NCI-H2227 (cell line): ENCODE results near the gene USP19.

Experiments
- DNase-seq: peaks from one replicate; lab custom pipeline; 2025; ENCODE audit not compliant: unreplicated experiment; lab: John Stamatoyannopoulos, UW

USP19 gene, protein sequence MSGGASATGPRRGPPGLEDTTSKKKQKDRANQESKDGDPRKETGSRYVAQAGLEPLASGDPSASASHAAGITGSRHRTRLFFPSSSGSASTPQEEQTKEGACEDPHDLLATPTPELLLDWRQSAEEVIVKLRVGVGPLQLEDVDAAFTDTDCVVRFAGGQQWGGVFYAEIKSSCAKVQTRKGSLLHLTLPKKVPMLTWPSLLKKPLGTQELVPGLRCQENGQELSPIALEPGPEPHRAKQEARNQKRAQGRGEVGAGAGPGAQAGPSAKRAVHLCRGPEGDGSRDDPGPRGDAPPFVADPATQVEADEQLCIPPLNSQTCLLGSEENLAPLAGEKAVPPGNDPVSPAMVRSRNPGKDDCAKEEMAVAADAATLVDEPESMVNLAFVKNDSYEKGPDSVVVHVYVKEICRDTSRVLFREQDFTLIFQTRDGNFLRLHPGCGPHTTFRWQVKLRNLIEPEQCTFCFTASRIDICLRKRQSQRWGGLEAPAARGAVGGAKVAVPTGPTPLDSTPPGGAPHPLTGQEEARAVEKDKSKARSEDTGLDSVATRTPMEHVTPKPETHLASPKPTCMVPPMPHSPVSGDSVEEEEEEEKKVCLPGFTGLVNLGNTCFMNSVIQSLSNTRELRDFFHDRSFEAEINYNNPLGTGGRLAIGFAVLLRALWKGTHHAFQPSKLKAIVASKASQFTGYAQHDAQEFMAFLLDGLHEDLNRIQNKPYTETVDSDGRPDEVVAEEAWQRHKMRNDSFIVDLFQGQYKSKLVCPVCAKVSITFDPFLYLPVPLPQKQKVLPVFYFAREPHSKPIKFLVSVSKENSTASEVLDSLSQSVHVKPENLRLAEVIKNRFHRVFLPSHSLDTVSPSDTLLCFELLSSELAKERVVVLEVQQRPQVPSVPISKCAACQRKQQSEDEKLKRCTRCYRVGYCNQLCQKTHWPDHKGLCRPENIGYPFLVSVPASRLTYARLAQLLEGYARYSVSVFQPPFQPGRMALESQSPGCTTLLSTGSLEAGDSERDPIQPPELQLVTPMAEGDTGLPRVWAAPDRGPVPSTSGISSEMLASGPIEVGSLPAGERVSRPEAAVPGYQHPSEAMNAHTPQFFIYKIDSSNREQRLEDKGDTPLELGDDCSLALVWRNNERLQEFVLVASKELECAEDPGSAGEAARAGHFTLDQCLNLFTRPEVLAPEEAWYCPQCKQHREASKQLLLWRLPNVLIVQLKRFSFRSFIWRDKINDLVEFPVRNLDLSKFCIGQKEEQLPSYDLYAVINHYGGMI (N-terminal part only)

DNA sequence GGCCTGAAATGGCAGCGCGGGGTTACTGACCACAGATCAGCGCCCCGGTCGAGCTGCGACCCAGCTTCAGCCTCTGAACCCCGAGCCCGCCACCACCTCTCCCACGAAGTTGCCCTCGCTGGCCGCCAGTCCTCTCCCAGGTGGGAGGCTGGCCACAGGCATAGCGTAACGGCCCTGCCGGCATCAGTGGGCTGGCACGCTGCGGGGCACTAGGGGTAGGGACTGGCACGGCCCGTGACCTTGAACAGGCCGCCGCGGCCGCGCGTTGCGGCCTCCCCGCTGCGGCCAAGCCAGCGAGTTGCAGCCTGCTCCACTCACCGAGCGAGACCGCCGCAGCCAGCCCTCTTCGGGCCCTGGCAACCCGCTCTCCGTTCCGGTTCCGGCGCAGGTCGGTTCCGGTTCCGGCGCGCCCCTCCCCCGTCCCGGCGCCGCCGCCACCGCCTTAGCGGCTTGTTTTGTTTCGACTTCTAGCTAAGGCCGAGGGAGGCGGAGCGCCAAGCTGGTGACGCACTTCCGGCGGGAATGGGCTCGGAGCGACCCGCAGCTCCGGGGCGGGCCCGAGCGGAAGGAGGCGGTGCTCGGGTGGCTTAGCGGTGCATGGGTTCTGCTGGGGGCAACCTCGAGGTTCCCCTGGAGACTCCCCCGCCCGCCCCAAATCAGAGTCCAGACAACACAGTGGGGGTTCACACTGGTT lies at the start of gene USP19:
Gene USP19, minus strand, starts transcription at position 386 of the 694 bp plus-strand sequence. CDS start 1,678 bp downstream, outside the sequence.
- peak; percentile 95 for DNase-seq

DNA sequence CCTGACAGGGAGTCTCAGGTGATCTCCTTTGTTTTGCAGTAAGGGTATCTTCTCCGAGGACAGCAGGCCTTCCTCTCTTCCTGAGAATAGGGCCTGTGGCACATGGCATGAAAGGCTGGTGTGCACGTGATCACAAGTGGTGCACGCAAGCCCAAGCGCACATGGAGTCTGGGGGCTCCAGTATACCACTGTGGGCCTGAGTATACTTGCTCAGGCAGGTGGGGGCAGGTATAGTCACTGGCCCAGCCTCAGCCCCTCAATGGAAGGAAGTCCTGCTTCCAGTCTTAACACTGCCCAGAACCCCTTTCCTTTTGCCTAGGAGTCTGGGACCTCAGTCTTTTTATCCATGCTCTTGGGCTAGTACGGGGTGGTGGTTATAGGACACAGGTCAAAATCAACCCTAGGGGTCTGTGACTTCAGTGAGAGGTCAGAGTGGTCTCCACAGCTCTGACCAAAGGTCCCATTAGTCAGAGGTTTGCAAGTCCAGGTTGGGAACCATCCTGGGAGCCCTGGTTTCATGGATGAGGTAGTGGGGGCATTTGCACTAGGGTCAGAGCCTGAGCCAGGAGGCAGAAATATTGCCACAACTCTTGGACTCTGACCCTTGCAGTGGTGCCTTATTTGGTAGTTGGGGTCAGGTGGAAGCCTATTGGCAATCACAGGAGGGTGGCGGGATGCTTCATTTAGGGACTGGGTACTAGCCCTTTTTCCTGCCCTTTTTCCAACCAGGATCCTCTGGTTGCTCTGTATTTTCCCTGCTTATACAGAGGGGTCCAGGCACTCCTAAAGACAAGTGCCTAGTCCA lies 46.3 kb upstream of the USP19 start:
- DNase-seq: no peak

DNA sequence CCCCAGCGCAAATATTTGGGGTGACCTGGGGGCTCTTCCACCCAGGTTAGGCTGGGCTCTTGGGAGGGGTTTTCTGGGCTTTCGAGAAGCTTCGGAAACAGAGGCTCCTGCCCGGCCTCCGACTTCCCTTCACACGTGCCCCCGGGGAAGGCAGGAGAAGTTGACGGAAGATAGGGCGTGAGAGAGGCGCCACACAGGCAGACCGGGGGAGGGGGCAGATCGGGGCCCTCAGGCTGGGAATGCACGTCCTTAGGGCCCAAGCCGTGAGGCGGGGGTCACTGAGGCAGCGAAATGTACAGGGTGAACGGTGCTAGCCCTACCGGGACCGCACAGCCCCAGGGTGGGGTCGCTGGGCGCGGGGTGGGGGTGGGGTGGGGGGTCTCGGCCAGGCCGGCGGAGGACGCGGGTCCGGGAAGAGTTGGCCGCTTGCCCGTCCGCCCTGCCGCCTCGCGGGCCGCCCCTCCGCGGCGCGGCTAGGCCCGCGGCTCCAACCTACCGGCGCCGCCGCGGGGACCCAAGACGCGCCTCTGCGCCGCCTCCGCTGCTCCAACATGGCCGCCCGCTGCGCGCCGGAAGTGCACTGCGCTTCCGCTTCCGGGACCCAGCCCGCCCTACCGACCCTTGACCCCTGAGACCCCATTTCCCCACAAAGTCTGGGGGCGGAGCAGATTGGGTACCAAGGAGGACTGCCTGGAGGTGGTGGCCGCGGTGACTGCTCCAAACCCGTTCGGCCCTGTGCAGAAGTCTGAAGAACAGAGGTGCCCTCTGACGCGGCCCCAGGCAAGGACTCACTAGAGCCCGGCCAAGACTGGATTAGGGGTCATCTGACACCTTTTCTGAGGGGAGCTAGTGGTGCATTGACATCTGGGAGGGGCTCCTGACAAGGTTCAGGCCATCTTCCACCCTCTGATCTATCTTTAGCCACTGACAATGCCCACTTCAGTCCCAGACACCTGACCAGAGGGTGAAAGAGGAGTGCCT lies 45.4 kb upstream of the USP19 start, which contains the start of gene CCDC71:
Gene CCDC71, minus strand, starts transcription at position 561 of the 981 bp plus-strand sequence. CDS start 2,123 bp downstream, outside the sequence.
- DNase-seq: peak; percentile 84

DNA sequence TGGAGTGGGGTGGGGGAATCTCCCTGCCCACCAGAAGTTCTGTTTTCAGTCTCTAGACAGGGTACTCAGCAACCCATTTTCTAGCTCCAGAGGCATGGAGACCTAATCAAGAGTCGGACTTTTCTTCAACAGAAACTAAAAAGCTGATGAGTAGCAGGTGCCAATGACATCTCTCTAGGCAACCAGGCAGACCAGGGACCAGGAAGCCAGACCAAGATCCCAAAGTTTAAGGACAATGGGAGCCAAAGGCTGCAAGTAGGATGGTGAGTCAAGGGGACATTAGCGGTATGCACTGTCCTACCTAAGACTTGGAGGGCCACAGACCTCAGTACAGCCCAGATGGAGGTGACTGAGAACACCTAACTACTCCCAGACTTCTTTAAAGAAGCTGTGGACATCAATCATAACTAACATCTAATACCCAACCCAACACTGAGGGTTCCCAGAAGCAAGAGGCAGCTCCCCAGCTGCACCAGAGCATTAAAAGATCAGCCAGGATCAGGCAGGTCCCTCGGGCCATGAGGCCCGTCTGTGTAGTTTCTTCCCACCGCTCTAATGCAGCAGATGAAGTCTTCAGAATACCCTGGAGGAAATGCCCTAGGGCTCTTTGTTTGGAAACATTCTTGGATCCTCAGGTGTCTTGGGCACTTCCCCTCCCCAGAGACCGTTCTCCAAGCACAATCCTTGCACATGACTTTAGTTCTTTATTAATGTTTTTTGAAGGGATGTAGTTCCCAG lies 44.5 kb upstream of the USP19 start:
- DNase-seq: no peak

DNA sequence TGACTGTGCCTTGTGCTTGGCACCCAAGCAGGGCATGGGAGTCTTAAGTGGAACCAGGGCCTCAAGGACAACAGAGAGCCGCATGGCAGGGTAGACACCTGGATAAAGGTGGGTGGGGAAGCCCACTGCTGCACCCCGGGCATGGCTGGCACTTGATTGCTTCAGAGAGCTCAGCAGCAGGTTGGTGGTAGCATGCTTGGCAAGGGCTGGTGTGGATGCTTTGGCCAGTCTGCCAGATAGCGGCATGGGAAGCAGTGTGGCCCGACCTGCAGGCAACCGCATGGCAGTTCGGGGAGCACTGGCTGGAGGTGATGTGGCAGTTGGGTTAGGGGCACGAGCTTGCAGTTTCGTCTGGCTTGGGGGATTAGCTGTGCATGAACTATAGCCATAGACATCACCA lies 43.0 kb upstream of the USP19 start:
- DNase-seq: no peak

DNA sequence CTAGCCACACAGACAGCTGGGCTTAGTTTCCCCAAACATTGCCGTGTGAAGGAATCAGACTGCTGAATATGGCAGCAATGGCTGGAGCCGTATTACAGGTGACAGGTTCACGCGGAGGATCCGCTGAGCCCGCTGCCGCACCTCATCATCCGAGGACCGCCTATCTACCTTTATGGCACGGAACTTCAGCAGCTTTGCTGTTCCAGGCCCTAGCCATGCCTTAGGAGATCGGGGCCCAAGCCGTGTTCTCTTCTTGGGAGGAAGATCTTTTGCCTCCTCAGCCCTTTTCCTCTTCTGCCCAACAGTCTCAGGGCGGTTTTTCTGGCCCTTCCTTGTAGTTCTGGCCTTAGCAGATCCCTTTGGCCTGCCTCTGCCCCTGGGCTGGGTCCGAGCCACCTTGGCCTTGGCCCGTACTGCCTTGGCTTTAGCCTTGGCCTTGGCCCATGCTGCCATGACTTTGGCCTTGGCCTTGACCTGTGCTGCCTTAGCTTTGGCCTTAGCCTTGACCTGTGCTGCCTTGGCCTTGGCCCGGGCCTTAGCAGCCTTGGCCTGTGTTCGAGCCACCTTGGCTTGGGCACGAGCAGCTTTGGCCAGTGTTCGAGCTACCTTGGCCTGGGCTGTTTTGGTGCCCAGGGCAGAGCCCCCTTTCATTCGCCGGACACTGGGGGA lies 42.3 kb upstream of the USP19 start:
- no peak for DNase-seq

DNA sequence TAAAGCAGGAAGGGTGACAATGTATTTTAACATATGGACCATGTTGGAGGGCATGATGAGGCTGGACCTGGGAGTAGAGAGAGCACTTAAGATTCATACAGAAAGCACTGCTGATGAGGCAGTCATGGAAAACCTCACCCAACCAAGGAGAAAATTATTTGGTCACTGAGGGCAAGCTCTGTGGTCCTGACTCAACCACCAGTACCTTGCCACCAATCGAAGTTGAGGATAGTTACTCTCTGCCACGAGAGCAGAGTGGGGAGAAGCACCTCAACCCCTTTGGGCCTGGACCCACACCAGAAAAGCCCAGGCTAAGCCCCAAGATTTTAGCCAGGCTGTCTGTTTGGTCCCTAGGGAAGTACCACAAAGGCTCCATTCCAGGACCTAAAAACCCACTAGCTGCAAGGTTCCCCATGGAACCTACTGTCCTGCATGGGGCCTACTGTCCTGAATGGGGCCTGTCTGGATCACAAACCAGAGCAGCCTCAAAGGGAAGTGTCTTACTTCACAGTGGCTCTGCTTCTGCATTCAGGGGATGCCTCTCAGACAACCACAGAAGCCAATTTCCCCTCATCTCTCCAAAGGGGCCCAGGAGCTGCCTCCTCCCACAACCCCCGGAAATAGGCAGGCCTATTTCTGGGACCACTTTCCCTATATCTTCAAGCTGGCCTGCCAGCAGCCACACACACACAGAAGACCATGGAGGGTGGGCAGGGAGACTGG lies 41.3 kb upstream of the USP19 start:
- DNase-seq: no peak

DNA sequence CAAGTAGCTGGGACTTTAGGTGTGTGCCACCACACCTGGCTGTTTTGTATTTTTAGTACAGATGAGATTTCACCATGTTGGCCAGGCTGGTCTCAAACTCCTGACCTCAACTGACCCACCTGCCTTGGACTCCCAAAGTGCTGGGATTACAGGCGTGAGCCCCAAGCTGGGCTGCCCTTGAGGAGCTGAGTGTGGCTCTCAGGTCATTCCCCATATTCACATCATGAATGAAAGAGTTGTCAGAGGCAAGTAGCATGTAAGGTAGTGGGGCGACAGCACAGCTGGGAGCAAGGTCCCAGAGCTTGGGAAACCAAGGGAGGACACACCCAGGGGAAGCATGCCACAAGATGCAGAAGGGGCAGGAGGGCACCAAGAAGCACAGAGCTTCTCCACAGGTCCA lies 40.6 kb upstream of the USP19 start:
- no peak for DNase-seq

DNA sequence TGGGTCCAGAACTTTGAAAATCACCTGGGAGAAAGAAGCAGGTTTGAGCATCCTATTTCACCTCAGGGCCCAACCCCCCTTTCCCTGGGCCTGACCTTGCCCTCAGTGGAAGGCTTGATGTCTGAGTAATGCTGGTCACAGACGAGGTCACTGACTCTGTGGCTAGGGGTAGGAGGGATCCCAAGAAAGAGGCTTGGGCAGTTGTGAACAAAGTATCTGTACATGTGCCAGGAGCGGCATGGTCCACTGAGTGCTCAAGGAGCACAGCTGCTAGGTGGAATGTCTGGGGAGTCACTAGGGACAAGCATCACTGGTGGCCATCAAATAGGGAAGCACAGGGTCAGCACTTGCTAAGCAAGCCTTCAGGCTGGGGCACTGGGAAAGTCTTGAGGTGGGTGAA lies 38.2 kb upstream of the USP19 start:
- DNase-seq: no peak

DNA sequence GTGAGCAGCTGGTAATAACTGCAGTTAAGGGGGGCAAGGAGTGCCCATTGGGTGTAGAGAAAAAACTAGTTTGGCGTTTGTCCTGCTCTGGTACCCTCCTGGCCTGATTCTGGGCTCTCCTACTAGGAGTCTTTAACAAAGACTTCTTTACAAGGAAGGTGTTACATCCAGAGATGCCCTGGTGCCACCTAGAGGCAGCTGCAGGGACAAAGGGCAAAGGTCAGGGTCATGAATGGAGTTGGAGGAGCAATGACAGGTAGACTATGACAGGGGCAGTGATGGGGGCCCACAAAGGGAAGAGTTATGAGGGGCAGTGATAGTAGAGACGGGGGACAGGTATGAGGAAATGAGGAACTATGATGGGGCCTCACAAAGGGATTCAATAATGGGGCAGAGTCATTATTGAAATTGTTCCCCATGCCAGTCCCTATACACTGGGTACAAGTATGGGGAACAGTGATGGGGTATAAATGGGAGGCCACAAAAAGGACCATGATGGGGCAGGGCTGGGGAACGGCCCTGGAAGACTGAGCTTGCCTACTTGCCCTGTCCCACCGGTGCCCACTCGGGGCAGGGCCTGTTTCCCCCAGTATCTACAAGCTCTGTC lies 37.6 kb upstream of the USP19 start:
- no peak for DNase-seq

DNA sequence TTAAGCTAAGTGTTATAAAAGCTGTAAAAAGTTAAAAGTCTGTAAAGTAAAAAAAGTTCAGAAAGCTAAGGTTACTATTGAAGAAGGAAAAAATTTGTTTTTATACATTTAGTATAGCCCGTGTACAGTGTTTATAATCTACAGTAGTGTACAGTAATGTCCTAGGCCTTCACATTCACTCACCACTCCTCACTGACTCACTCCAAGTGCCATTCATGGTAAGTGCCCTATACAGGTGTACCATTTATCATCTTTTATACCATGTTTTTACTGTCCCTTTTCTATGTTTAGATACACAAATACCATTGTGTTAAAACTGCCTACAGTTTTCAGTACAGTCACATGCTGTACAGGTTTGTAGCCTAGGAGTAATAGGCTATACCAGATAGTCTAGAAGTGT lies 36.7 kb upstream of the USP19 start:
- no peak for DNase-seq

DNA sequence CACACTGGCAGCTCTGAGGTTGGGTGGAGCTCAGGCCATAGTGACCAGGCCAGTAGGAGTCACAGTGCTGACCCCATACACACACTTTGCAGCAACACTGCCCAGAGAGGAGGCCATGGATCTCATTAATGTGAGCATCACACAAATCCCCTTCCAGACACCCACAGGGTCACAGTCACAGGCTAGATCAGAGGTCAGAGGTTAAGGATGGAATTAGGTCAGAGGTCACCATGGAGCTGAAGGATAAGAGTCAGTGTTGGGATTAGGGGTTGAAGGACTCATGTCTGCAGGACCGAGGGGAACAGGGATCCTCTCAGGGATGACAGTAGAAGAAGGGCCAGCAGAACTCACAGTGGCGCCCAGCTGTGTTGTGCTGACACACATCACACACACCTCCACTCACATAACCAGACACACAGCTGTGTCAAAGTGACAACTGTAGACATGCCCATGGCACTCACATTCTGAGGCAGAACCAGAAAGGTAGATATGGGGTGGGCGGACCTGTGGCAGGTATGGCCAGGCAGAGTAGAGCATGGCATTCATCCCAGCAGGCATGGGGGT lies 32.8 kb upstream of the USP19 start:
- no peak for DNase-seq

DNA sequence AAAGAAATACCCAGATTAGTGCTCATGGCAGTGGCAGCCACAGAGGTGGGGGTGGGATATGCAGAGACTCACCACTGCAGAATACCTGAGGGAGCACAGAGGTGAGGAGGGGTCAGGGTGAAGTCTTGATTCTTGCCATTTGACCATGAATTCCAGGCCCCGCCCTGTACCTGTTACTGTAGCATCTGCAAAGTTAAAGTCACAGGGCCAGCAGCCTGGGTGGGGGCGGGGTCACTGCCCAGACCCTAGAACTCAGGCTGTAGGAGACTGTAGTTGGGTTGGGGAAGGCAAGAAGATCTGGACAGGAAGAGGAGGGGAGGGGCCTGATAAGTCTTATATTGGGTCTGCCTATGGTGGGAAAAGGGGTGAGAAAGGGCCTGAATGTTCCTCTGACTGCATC lies 31.0 kb upstream of the USP19 start:
- DNase-seq: no peak

DNA sequence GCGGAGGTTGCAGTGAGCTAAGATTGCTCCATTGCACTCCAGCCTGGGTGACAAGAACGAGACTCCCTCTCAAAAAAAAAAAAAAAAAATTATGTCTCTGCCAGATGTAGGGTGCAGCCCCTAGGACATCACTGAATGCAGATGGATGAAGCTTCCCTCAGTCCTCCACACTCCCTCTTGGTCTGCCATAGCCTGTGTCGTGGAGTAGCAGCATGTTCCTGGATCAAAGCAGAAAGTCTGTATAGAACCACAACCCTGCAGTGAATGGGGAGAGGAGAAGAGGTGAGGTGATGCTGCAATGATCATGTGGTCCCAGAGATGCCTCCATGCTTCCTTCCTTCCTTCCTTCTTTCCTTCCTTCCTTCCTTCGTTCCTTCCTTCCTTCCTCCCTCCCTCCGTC lies 27.5 kb upstream of the USP19 start:
- no peak for DNase-seq

DNA sequence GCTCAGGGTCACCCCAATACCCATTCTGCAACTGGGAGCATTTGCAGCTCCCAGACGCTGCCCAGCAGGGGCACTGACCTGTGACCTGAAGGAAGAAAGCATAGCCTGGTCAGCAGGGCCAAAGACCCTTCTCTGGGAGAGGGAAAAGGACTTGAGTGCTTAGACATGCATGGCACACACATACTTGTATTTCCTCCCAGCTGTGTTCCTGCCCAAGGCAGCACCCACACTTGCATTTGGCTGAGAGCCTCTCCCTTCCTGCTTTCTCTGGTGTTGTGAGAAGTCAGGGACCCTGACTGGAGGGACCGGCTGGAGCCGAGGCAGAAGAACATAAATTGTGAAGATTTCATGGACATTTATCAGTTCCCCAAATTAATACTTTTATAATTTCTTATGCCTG lies 19.5 kb upstream of the USP19 start:
- no peak for DNase-seq

DNA sequence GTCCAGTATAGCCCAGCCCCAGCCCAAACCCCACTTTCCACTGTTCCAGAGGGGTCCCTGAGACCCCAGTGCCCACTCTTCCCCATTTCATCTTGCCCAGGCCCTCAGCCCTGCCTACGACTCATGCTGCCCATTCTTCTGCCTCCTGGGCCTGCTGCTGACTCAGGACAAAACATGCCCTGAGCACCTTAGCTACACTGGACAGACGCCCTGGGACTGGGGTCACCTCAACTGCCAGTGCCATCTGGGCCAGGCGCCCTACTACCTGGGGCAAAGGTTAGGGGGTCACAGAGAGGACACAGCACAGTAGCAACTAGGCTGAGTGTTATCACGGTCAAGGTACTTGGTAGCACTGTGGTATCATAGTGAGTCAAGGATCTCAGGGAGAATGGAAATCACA lies 14.9 kb upstream of the USP19 start:
- DNase-seq: no peak
